Stimulated activated CD4-positive, alpha-beta T cell treated with anti-CD3 and anti-CD28 coated beads, Interleukin-1b, Interleukin-23, amount 100 ng/mL, for 1 hour (primary cell): Measurements from ENCODE around the gene FXYD4.

Experiments used
- DNase-seq, 2 donors: peaks; one replicate each; pipeline ENCODE4 v3.0.0-alpha.2; 2020; ENCODE audit warnings: low read depth in 2 of 2

FXYD4 gene

DNA sequence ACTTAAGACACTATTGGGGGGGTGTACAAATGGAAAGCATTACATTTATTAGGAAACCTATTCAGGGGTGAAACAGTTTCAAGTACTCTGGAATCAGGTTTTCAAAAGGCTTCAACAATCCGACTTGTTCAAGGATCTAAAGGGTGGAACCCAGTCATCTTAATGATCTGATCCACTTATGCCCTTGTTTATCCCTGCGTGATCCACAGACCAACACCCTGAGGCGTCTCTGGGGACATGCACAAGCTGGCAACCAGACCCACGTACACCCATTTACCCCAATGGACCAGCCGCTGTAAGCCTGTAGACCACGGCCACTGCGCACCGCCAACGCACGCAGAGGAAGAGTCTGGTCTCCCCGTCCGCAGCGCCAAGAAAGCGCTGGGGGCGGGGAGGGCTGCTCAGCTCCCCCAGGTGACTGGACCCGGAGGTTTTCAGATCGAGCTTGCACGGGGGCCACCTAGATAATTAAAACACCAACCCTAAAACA, 24.2 kb downstream of the FXYD4 start:
- DNase-seq = no peak

DNA sequence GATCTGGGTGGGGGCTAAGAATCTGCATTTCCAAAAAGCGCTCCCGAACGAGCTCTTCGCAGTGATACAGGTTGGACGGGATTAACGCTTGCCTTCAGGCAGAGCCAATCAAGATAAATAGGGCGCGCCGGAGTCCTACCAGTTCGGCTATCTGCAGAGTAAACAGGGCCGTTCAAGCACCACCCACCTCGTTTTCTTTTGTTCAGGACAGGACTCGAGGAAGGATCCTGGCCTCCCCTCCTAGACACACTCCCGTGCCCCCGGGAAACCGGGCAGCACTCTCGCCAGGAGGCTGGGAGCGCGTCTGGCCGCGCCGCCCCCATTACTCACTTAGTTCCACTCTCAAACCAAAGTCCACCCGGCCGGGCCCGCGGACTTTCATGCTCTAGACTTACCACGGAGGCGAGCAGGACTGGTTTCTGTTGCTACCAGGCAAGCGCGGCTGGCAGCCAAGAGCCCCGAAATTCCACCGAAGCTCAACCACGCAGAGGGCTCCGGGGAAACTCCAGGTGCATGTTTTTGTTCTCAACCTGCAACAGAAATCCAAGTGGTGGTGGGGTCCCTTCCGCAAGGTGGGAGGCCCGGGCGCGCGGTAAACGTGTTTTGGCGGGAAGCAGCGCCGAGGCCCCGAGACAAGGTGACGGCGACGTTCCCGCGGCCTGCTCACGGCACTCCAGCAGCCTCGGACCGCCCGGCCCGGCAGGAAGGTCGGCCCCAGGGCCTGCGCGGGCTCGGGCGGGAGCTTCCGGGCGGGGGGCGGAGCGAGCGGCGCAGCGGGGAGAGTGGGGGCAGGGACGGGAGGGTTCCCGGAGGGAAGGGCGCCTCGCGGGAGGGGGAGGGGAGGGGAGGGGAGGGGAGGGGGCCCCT, 24.9 kb downstream of the FXYD4 start:
- DNase-seq = peak in 1 of 2 donors; percentile 47

GRCh38 chr10:43396928-43397624, 25.6 kb downstream of the FXYD4 start:
- DNase-seq = peak in 1 of 2 donors; percentile 48

- no peak for DNase-seq
Measured at GRCh38 chr10:43398939-43399319, 27.5 kb downstream of the FXYD4 start.

DNA sequence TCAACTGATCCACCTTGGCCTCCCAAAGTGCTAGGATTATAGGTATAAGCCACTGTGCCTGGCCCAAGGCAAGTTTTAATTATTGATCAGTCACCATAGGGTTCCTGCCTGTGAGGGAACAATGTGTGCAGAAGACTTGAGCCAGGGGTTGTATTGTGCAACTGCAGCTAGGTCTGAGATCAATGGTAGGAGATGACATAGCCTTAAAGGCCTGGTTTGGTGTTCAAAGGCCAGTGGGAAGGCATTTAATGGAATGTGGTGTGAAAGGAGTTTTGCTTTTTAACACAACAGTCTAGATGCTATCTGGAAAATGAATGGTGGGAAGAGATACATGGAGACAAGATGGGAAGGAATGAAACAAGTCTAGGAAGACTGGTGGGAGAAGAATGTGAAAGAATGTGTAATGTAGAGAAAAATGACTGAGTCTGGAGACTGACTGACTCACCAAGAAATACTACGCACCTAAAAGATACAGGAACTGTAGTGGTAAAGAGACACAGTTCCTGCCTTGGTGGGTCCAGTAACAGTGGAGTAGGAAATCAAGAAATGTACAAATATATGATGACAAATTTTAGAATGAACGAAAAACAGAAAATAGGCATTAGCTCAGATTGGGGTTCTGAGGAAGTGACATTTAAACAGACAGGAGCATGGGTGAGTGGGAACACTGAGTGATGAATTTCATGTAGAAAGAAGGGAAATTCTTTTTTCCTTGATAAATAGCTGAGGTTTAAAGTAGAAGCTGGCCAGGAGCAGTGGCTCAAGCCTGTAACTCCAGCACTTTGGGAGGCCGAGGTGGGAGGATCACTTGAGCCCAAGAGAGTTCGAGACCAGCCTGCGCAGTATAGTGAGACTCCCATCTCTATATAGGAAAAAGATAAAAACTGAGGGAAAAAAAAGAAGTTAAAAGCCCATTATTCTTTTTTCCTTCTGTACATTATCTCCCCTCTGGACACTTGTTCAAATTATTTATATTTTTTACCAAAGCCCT, 28.2 kb downstream of the FXYD4 start:
- no peak for DNase-seq

- no peak for DNase-seq
Measured at GRCh38 chr10:43401627-43402026, 30.2 kb downstream of the FXYD4 start.

DNA sequence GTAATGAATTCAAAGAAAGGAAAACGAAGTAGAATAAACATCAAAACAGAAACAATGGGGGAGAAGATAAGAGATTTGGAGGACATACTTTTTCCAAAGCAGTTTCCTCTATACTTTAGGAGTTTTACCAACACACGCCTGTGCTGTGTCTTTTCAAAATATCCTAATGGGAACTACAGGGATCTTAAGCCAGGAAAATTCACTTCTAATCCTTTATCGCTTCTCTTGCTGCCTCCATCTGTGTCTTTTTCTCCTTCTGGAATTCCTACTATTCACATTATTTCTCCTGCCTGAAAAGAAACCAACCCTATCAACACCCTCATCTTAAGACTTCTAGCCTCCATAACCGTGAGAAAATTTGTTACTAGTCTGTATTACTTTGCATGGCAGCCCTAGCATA, 30.7 kb downstream of the FXYD4 start:
- DNase-seq = no peak

DNA sequence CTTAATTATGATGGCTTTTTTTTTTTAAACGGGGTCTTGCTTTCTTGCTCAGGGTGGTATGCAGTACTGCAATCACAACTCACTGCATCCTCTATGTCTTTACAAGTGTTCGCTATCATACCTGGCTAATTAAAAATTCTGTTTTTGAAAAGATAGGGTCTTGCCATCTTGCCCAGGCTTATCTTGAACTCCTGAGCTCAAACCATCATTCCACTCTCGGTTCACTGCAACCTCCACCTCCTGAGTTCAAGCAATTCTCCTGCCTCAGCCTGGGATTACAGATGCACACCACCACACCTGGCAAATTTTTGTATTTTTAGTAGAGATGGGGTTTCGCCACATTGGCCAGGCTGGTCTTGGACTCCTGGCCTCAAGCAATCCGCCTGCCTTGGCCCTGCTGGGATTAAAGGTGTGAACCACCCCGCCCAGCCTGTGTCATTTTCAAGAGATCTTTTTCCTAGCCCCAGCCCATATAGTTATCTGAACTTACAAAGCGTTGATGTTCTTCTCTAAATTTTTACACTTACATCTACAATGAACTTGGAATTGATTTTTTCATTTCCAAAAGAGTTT, 31.5 kb downstream of the FXYD4 start:
- no peak for DNase-seq

- DNase-seq = no peak
Measured at GRCh38 chr10:43403911-43404703, 32.7 kb downstream of the FXYD4 start.

GRCh38 chr10:43404704-43405084, 33.3 kb downstream of the FXYD4 start:
- DNase-seq = no peak

DNA sequence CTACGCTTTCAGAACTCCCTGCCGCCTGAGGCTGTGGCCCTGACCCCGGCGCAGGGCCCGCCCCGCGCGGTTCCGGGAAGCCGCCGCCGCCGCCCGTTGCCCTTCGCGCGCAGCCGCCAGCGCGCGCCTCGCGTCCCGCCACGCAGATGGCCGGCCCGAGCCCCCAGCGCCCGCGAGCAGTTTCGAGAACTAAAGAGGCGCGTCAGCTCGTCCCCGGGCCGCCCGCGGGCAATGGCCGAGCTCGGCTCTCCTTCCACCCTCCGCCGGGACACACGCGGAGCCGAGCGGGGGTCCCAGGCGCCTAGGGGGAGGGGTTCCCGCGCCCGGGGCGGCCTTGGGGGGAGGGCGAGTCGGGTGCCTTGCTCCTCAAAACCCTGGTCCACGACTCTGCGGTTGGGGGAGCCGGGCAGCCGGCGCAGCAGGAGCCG, 35.7 kb downstream of the FXYD4 start:
- no peak for DNase-seq

- peak; percentile 49 to 82 for DNase-seq
Measured at GRCh38 chr10:43407576-43408330, 36.3 kb downstream of the FXYD4 start.

DNA sequence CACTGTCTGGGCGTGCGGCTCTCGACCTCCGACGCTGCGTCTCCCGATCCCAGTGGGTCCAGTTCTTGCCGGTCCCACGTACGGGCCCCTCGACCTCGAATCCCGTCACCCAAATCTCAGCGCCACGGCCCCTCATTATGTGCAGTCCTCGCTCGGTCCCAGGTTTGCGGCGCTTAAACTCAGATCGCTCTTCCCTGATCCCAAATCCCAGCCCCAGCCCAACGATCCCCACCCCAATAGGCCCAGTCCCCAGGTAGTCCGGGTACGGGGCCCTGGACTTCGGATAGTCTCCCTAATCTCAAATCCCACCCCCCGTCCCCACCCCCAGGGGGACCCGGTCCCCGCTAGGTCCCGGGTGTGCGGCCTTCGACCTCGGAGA, 36.9 kb downstream of the FXYD4 start:
- DNase-seq = no peak

- peak; percentile 84 to 91 for DNase-seq
Measured at GRCh38 chr10:43408710-43409384, 37.4 kb downstream of the FXYD4 start, which contains the start of gene HNRNPF. Gene HNRNPF, minus strand, starts transcription at chr10:43409186. Its CDS starts 21,302 bp downstream, at chr10:43387884.

GRCh38 chr10:43409385-43410109, 38.1 kb downstream of the FXYD4 start:
- no peak for DNase-seq

DNA sequence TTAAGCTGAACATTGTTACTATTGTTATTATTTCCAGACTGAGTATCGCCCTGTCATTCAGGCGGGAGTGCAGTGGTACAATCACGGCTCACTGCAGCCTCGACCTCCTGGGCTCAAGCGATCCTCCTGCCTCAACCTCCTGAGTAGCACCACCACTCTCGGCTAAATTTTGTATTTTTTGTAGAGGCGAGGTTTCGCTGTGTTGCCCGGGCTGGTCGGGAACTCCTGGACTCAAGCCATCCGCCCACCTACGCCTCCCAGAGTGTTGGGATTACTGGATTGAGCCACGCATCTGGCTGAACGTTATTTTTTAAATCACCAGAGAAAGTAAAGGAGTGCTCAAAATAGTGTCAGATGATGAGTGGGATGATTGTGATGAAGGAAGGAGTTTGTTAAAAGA, 38.9 kb downstream of the FXYD4 start:
- DNase-seq = no peak

DNA sequence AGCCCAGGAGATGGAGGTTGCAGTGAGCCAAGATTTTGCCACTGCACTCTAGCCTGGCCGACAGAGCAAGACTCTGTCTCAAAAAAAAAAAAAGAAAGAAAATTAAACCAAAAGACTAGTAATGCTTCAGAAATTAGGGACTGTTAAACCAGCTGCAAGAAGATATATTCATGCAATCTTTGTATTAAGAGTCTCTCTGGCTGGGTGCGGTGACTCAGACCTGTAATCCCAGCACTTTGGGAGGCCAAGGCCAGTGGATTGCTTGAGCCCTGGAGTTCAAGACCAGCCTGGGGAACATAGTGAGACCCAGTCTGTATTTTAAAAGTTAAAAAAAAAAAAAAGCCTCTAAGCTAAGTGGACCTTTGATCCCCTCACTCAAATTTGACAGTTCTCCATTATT, 40.1 kb downstream of the FXYD4 start:
- no peak for DNase-seq

DNA sequence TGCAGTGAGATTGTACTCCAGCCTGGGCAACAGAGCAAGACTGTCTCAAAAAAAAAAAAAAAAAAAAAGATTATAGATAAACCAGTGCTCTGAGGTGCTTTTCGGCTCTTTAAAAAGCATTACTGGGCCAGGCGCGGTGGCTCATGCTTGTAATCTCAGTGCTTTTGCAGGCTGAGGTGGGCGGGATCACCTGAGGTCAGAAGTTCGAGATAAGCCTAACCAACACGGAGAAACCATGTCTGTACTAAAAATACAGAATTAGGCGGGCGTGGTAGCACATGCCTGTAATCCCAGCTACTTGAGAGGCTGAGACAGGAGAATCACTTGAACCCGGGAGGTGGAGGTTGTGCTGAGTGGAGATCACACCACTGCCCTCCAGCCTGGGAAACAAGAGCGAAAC, 44.1 kb downstream of the FXYD4 start:
- DNase-seq = no peak
